Measurements from ENCODE around the gene TECR.
"Not testable (repeated sequence)": the region's sequence is repeated elsewhere in the genome, so short reads cannot be mapped to it uniquely, and the experiment has no call there.

TECR gene

DNA sequence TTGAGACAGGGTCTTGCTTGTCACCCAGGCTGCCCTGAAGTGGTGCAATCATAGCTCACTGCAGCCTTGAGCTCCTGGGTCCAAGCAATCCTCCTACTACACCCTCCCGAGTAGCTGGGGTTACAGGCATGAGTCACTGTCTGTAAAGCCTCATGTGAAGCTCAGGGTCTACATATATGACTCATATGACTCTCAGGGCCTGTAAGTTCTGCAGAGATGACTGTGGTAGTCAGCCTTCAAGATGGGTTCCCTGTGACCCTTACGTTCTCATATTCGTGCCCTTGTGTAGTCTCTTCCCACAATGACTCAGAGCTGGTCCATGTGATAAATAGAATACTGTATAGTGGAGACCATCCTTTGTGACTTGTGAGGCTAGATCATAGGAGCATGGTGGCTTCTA is 55.8 kb downstream of the TECR start:
- not testable (repeated sequence) for DNase-seq (ENCODE audit: low spot score)

DNA sequence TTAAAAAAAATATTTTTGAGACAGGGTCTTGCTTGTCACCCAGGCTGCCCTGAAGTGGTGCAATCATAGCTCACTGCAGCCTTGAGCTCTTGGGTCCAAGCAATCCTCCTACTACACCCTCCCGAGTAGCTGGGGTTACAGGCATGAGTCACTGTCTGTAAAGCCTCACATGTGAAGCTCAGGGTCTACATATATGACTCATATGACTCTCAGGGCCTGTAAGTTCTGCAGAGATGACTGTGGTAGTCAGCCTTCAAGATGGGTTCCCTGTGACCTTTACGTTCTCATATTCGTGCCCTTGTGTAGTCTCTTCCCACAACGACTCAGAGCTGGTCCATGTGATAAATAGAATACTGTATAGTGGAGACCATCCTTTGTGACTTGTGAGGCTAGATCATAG is 60.0 kb downstream of the TECR start:
- DNase-seq (ENCODE audit: low spot score) = not testable (repeated sequence)

DNA sequence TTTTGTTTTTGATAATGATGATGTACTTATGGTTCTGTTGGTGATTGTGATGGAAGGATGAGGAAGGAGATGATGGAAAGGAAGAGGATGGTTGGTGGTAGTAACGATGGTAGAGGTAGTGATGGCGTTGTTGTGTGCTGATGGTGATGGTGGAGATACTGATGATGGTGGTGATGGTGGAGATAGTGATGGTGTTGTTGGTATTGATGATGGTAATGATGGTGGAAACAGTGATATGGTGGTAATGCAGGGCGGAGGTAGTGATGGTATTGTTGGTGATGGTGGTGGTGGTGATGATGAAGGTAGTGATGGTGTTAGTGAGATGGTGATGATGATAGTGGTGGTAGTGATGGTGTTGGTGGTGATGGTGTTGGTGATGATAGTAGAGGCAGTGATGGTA is 66.2 kb downstream of the TECR start:
- DNase-seq (ENCODE audit: low spot score) = no peak

DNA sequence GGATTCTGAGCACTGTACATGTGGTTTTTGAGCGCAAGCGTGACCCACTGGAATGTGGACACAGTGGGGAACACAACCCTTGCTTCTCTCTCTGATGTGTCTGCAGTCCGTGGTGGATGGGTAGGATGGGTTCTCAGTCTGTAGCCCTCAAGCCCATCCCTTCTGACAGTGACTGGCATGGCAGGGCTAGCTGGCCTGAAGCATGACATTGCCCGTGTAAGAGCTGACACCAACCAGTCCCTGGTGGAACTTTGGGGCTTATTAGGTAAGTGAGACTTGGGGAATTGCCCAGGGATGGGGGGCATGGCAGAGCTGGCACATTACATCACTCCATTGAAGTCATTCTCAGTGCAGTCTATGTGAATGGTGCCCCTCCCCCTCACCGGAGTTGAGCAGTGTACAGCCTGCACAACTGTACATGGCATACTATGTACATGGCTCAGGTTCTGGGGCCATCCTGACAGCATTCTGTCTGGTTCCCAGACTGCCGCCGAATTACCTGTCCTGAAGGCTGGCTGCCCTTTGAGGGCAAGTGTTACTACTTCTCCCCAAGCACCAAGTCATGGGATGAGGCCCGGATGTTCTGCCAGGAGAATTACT is 70.3 kb downstream of the TECR start:
- DNase-seq (ENCODE audit: low spot score) = no peak

DNA sequence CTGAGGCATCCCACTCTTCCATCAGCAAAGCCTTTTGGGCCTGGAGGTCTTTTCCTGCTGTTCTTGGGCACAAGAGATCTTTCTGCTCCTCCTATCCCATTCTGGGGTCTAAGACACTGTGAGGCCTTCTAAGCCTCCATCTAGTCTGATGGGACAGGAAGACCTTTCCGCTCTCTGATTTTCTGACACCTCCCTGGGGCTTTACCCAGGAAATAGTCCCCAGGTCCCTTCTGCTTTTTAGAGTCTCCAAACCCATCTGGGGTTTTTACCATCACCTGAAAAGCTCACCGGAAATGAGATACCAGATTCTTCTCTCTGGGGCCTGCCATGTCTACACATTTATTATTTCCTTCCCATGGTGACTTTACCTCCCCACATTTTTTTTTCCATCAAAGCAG is 74.6 kb downstream of the TECR start:
- no peak for DNase-seq (ENCODE audit: low spot score)

DNA sequence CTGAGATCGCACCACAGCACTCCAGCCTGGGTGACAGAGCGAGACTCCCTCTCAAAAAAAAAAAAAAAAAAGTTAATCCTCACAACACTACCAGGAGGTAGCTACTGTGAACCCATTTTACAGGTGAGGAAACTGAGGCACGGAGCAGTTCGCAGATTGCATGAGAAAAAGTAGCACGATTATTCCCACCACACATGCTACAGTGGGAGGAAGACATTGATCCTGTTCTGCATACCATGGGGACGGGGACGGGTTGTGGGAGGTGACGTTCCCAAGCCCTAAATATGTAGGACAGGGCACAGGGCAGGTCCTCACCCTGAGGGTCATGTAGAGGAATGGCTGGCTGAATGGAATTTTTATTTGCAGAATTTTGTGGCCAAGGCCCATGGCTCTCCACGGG is 77.2 kb downstream of the TECR start:
- no peak for DNase-seq (ENCODE audit: low spot score)

DNA sequence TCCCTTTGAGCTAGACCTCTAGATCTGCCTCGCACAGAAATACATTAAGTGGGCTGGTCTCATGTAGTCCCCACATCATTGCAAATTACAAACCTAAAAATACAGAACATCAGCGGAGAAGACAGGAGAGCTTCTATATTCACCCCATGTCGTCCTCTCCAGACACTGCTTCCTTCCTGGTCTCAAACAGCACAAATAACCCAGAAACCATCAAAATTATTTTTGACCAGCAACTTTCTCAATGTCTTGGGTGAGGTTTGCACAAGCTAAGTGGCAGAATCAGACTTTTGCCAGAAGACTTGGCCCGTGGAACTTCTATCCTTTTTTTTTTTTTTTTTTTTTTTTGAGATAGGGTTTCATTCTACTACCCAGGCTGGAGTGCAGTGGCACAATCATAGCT is 81.7 kb downstream of the TECR start:
- no peak for DNase-seq (ENCODE audit: low spot score)

DNA sequence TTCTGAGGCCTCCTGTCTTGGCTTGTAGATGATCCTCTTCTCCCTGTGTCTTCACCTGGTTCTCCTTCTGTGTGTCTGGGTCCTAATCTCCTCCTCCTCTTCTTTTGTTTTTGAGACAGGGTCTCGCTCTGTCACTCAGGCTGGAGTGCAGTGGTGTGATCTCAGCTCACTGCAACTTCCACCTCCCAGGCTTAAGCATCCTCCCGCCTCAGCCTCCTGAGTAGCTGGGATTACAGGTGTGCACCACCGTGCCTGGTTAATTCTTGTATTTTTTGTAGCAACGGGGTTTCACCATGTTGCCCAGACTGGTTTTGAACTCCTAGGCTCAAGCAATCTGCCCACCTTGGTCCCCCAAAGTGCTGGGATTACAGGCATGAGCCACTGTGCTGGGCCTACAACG is 82.8 kb downstream of the TECR start:
- not testable (repeated sequence) for DNase-seq (ENCODE audit: low spot score)

DNA sequence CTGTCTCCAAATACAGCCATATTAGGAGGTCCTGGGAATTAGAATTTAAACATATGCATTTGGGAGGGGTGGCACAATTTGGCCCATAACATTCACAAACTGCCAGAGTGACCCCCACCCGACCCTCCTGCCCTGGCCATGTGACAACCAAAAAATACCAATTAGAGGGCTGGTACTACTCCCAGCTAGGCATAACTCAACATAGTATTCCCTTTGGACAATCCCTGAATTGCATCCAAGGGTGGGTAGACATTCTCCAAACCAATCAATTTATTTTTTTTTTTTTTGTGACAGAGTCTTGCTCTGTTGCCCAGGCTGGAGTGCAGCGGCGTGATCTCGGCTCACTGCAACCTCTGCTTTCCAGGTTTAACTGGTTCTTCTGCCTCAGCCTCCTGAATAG is 83.3 kb downstream of the TECR start:
- no peak for DNase-seq (ENCODE audit: low spot score)

DNA sequence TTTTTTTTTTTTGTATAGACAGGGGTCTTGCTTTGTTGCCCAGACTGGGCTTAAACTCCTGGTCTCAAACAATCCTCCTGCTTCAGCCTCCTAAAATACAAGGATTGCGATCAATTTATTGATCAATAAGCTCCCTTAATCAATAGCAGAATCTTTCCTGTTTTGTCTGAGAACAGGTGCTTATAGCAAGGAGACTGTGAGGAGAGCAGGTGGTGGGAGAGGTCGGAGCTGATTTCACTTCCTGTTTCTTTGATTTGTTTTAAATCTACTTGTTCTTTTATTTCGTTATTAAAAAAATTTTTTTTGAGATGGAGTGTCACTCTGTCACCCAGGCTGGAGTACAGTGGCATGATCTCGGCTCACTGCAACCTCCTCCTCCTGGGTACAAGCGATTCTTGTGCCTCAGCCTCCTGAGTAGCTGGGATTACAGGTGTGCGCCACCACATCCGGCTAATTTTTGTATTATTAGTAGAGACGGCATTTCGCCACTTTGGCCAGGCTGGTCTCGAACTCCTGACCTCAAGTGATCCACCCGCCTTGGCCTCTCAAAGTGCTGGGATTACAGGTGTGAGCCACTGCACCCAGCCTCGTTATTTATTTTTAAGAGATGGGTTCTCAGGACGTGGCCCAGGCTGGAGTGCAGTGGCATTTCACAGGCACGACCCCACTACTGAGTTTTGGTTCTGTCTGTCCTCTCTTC is 84.2 kb downstream of the TECR start:
- DNase-seq (ENCODE audit: low spot score) = not testable (repeated sequence)

DNA sequence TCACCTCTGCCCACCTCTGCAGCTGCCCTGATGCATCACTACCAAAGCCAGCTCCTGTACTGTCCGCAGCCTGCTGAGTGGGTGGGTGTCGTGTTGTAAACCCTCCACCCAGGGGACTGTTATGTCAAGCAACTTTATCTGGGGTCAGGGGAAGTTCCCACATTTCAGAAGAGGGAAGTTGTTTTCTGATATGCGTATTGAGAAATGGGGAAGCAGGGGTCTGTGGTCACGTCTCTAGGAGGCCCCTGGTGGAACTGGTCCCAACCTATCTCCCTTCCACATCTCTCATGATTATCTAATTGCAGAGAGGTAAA is 84.7 kb downstream of the TECR start:
- DNase-seq (ENCODE audit: low spot score) = no peak

Data from hepatic stellate cell (primary cell).